Mononuclear cell (primary cell): ENCODE measurements around the gene RPL10. TPM values are rescaled to one million over a fixed set of nuclear protein-coding genes. Genes with fewer than 3 reads are reported as not detected.
"Not testable (repeated sequence)": the region's sequence is repeated elsewhere in the genome, so short reads cannot be mapped to it uniquely, and the experiment has no call there.

ENCODE experiments used
- H3K27me3 ChIP-seq: 2 replicates; pipeline ENCODE4 v1.6.0; 2011; ENCODE audit warnings: low read length, control low read depth; ENCODE audit not compliant: insufficient read depth
- H3K4me1 ChIP-seq: 2 replicates; pipeline ENCODE4 v1.5.1; 2011; ENCODE audit warnings: mild to moderate bottlenecking, low read length, control low read depth; ENCODE audit not compliant: insufficient read depth
- H3K4me3 ChIP-seq: 2 replicates; pipeline ENCODE4 v1.5.1; 2011; ENCODE audit warnings: mild to moderate bottlenecking, low read length, moderate library complexity
- H3K9me3 ChIP-seq: 2 replicates; pipeline ENCODE4 v1.5.1; 2011; ENCODE audit warnings: low read depth, mild to moderate bottlenecking, control low read depth, low read length
- total RNA-seq: library from RNA; depleted of rRNA; stranded (reverse); fragments of >200 nt; gene quantifications from one replicate; pipeline ENCODE4 v1.2.3, GENCODE V29; 2012

RPL10 gene
- total RNA-seq, 1 donor = 8,353 TPM

DNA sequence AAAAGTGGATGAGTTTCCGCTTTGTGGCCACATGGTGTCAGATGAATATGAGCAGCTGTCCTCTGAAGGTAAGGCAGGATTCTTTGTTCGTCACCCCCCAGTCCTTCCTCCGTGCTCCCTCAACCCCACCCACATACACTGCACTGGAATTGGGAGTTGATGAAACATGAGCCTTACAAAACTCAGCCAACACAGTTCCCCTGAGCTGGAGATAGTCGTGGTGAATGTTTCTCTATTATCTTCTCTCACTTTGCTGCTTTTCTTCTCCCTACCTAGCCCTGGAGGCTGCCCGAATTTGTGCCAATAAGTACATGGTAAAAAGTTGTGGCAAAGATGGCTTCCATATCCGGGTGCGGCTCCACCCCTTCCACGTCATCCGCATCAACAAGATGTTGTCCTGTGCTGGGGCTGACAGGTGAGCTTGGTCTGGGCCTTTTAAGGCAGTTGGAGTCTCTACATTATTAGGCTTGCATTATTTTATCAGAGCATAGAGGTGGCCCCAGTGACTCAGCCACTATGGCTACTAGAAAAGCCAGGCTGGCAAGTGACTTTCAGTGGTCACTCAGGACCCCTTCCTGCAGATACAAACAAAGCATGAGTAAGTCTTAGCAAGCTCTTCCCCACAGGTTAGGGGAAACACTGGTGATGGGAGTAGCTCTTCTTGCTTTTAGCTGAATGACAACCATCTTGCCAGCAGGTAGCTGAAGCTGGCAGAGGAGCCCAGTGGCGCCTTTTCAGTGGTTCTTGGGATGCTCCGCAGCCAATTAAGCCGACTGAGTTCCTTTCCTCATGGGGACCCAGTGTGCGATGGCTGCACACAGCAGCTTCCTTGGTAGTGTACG, 1.6 kb downstream of the RPL10 start:
- Histone ChIP-seq H3K4me3 (peak overlapping the region; percentile 92), H3K9me3 (no peaks in the 10 kb centered on the region), H3K27me3 (no peaks in the 10 kb centered on the region), H3K4me1 (peaks cover 21% of the 10 kb centered on the region)

GRCh38 chrX:154400369-154400817, 2.2 kb downstream of the RPL10 start:
- not testable (repeated sequence) for H3K4me3 ChIP-seq, H3K9me3 ChIP-seq, H3K27me3 ChIP-seq
- H3K4me1 ChIP-seq = peaks cover 21% of the 10 kb centered on the region

DNA sequence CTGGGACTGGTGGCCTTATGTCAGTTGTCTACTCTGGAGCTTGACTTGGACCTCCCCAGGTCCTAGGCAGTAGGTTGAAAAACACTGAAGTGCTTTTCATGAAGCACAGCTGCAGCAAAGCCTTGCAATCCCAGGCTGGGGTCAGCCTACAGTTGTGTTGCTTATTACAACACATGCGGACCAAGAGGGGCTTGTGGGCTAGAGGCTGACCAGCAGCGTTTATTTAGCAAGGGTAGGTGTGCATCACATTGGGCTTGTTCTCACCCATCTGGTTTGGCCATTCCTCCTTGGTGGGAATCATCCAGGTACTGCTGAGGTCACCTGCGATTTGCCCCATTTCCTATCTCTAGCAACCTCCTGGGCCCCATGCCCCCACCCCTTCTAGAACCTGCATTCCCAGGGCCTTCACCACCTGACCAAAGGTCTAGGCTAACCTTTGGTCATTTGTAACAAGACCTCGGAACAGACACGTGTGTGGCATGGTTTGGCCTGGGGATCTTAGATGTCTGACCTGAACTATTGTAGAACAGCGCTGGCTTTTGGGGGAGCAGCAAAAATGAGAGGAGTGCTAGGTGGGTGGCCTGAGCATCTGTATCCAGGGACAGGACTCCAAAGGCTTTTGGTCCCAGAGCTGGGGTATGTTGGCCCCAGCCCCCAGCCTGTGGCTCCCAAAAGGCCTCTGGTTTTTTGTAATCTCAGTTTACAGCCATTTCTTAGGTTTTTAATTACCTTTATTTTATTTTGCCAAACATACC, 3.0 kb downstream of the RPL10 start:
- Histone ChIP-seq H3K4me1 (peaks cover 21% of the 10 kb centered on the region), H3K9me3 (no peaks in the 10 kb centered on the region), H3K27me3 (no peaks in the 10 kb centered on the region), H3K4me3 (no peak overlapping the region)

DNA sequence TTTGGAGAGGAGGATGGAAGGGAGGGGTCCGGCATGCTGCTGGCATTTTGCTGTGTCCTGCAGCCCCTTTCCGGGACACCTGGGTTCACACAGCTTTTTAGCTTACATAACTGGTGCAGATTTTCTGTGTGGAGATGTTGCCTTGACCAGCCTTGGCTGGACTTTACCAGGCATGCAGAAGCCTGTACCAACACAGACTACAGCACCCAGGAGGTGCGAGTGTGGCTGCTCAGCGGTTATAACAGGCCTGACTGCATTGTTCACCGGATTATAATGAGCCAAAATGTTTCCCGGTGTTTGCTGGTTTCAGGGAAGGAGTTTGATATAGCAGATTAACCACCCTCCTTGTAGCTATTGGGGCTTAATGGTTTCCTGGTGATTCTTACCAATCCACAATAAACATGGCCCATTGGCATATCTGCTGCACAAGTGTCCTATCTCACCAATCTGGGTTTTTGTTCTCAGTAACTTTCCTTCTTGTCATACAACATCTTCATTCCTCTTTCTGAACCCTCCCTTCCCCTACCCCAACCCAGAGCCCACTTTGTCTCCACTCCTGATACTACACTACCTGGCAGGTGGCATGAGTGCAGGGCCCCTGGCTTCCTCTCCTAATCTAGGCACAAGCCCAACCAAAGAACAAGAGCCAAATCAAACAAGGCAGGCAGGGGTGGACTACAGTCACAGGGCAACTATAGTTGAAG, 3.9 kb downstream of the RPL10 start:
- Histone ChIP-seq H3K4me3 (no peak overlapping the region), H3K4me1 (peaks cover 18% of the 10 kb centered on the region), H3K9me3 (no peaks in the 10 kb centered on the region)

GRCh38 chrX:154402622-154403127, 4.5 kb downstream of the RPL10 start:
- Histone ChIP-seq H3K27me3 (no peaks in the 10 kb centered on the region), H3K4me1 (peaks cover 16% of the 10 kb centered on the region), H3K9me3 (no peaks in the 10 kb centered on the region), H3K4me3 (no peak overlapping the region)

More for the DNA sequence above, 3.9 kb downstream of the RPL10 start:
- no peaks in the 10 kb centered on the region for H3K27me3 ChIP-seq

- Histone ChIP-seq H3K9me3 (no peaks in the 10 kb centered on the region), H3K27me3 (no peaks in the 10 kb centered on the region), H3K4me3 (no peak overlapping the region), H3K4me1 (peaks cover 21% of the 10 kb centered on the region)
These were observed 5.0 kb downstream of the RPL10 start for GRCh38 chrX:154403192-154403591.

DNA sequence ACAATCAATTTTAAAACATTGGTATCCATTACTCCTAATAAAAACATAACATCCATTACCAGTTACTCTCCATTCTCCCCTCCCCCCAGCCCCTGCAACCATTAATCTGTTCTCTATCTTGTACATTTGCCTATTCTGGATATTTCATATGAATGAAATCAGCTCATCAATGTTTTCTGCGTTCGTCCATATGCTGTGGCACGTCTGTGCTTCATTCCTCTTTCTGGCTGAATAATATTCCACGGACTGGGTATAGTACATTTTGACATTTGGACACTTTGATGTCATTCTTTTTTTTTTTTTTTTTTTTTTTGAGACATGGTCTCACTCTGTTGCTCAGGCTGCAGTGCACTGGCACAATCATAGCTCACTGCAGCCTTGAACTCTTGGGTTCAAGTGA, 5.7 kb downstream of the RPL10 start:
- H3K4me1 ChIP-seq = peaks cover 22% of the 10 kb centered on the region
- H3K9me3 ChIP-seq = no peaks in the 10 kb centered on the region
- H3K27me3 ChIP-seq = no peaks in the 10 kb centered on the region
- no peak overlapping the region for H3K4me3 ChIP-seq

GRCh38 chrX:154404625-154405192, 6.5 kb downstream of the RPL10 start:
- Histone ChIP-seq H3K27me3 (no peaks in the 10 kb centered on the region), H3K4me3 (no peak overlapping the region), H3K9me3 (no peaks in the 10 kb centered on the region), H3K4me1 (peaks cover 17% of the 10 kb centered on the region)

DNA sequence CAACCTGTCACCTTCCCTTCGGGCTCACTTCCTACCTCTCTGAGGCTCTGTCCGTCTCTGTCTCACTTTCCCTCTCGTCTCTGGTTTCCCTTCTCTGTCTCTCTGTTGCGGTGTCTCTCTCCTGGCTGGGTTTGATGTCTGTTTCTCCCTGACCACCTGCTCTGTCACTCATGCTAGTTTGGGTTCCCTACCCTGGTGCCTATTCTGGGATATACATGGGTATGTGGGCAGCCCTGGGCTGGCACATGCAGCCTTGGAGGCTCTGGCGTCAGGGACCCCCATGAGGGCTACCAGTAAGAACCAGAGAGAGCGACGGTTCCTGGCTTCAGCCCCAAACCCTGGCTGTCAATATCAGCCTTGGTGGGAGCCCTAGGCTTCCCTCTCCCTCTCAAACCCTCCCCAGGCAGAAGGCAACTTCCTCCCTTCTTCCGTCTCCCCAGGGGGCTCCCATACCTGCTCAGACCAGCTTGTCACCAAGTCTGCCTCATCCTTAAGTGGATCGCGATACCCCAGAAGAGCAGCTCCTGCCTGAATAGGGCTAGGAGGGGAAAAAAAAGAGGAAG, 10.6 kb downstream of the RPL10 start:
- H3K4me3 ChIP-seq = peak overlapping the region; percentile 38
- no peaks in the 10 kb centered on the region for H3K9me3 ChIP-seq
- no peaks in the 10 kb centered on the region for H3K27me3 ChIP-seq
- H3K4me1 ChIP-seq = peaks cover 31% of the 10 kb centered on the region

- Histone ChIP-seq H3K9me3 (no peaks in the 10 kb centered on the region), H3K4me3 (peak within 1 kb of the TSS; percentile 38), H3K4me1 (peaks cover 31% of the 10 kb centered on the region), H3K27me3 (no peaks in the 10 kb centered on the region)
These were observed 11.2 kb downstream of the RPL10 start, which contains the start of gene DNASE1L1 for GRCh38 chrX:154409222-154409871. Gene DNASE1L1, minus strand, starts transcription at chrX:154409254. Its CDS starts 3,686 bp downstream, at chrX:154405568.

GRCh38 chrX:154411981-154412340, 13.8 kb downstream of the RPL10 start:
- H3K4me3 ChIP-seq = peak overlapping the region; percentile 59
- peaks cover 31% of the 10 kb centered on the region for H3K4me1 ChIP-seq
- H3K27me3 ChIP-seq = no peaks in the 10 kb centered on the region
- H3K9me3 ChIP-seq = no peaks in the 10 kb centered on the region

- H3K4me3 ChIP-seq = peak overlapping the region; percentile 59
- H3K27me3 ChIP-seq = no peaks in the 10 kb centered on the region
- H3K4me1 ChIP-seq = peaks cover 31% of the 10 kb centered on the region
- H3K9me3 ChIP-seq = no peaks in the 10 kb centered on the region
These were observed 14.3 kb downstream of the RPL10 start for GRCh38 chrX:154412468-154412867.

- no peaks in the 10 kb centered on the region for H3K27me3 ChIP-seq
- H3K4me1 ChIP-seq = peaks cover 26% of the 10 kb centered on the region
- H3K9me3 ChIP-seq = no peaks in the 10 kb centered on the region
- no peak overlapping the region for H3K4me3 ChIP-seq
These were observed 15.0 kb downstream of the RPL10 start for GRCh38 chrX:154413142-154413541.

GRCh38 chrX:154417157-154417556, 19.0 kb downstream of the RPL10 start:
- peaks cover 13% of the 10 kb centered on the region for H3K4me1 ChIP-seq
- H3K9me3 ChIP-seq = no peaks in the 10 kb centered on the region
- H3K4me3 ChIP-seq = no peak overlapping the region
- no peaks in the 10 kb centered on the region for H3K27me3 ChIP-seq
